ENCODE measurements around the gene ACKR4.

Gene ACKR4

DNA sequence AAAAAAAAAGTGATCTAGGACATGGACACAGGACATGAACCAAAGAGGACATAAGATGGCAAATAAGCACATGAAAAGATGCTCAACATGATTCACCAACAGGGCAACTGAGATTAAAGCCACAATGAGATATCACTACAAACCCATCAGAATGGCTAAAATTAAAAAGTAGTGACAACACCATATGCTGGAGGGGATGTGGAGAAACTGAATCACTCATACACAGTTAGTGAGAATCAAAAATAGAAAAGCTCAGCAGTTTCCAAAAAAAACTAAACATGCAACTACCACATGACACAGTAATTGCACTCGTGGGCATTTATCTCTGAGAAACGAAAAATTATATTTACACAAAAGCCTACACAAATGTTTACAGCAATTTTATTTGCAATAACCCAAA is 27.9 kb upstream of the ACKR4 start:
- H3K4me3 ChIP-seq (ENCODE audit: low read depth, low read length), result no peak overlapping the region
- in situ Hi-C loops (cut with HindIII; ENCODE audit: low sequenced_read_pairs), result no loop called here
- TF ChIP-seq, protein P1, sequence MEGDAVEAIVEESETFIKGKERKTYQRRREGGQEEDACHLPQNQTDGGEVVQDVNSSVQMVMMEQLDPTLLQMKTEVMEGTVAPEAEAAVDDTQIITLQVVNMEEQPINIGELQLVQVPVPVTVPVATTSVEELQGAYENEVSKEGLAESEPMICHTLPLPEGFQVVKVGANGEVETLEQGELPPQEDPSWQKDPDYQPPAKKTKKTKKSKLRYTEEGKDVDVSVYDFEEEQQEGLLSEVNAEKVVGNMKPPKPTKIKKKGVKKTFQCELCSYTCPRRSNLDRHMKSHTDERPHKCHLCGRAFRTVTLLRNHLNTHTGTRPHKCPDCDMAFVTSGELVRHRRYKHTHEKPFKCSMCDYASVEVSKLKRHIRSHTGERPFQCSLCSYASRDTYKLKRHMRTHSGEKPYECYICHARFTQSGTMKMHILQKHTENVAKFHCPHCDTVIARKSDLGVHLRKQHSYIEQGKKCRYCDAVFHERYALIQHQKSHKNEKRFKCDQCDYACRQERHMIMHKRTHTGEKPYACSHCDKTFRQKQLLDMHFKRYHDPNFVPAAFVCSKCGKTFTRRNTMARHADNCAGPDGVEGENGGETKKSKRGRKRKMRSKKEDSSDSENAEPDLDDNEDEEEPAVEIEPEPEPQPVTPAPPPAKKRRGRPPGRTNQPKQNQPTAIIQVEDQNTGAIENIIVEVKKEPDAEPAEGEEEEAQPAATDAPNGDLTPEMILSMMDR (IDR thresholded peaks at IDR 0.05; ENCODE audit: low read depth, low read length), result no peak
- DNase-seq (ENCODE audit: low read depth, low spot score), result no peak

DNA sequence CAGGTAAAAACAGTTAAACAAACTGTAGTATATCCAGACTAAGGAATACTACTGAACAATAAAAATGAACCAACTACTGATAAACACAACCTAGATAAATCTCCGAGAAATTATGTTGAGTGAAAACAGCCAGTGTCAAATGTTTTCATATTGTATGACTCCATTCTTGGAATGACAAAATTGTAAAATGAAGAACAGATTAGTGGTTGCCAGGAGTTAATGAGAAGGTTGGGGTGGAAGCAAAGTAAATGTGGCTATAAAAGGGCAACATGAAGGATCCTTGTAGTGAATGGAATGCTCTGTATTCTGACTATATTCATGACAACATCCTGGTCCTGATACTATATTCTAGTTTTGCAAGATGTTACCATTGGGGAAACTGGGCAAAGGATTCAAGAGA is 27.5 kb upstream of the ACKR4 start:
- no peak overlapping the region for H3K4me3 ChIP-seq (ENCODE audit: low read depth, low read length)
- TF ChIP-seq, protein P1 (IDR thresholded peaks at IDR 0.05; ENCODE audit: low read depth, low read length), result no peak
- in situ Hi-C loops (cut with HindIII; ENCODE audit: low sequenced_read_pairs), result no loop called here
- no peak for DNase-seq (ENCODE audit: low read depth, low spot score)

DNA sequence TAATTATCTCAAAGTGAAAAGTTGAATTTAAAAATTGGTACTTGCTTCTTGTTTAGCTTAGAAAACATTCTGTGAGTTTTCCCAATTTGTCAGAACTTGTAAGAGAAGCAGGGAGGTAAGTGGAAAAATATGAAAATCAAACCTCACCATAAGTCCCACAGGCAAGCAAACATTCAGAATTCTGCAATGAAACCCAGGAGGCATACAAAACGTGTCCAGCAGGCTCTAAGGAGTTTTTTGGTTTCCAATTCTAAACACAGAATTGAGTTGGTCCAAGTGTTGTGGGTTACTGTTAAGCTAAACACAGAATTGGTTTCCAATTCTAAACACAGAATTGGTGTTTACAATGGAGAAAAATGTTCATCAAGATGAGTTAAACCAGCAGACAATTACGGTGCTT is 27.1 kb upstream of the ACKR4 start:
- TF ChIP-seq, protein P1 (IDR thresholded peaks at IDR 0.05; ENCODE audit: low read depth, low read length), result no peak
- in situ Hi-C loops (cut with HindIII; ENCODE audit: low sequenced_read_pairs), result no loop called here
- DNase-seq (ENCODE audit: low read depth, low spot score), result no peak
- no peak overlapping the region for H3K4me3 ChIP-seq (ENCODE audit: low read depth, low read length)

DNA sequence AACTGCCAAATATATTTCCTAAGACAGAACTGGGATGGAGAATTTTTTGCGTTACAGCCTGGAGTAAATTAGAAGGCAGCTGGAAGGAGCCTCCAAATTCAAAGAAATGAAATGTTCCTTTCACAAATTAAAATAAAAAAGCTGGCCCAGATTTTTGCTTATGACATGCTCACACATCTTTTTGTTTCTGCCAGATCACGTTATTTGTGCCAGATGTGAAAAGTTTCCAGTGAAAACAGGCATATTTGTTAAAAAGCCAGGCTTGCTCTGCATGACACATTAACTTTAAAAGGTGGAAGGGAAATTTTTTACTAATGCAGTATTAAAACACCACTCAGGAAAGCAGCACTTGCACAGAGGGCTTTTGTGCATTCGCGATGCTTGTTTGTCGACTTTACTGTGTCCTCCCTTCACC is 23.3 kb upstream of the ACKR4 start:
- H3K4me3 ChIP-seq (ENCODE audit: low read depth, low read length), result no peak overlapping the region
- in situ Hi-C loops (cut with HindIII; ENCODE audit: low sequenced_read_pairs), result no loop called here
- DNase-seq (ENCODE audit: low read depth, low spot score), result no peak
- TF ChIP-seq, protein P1 (IDR thresholded peaks at IDR 0.05; ENCODE audit: low read depth, low read length), result no peak

DNA sequence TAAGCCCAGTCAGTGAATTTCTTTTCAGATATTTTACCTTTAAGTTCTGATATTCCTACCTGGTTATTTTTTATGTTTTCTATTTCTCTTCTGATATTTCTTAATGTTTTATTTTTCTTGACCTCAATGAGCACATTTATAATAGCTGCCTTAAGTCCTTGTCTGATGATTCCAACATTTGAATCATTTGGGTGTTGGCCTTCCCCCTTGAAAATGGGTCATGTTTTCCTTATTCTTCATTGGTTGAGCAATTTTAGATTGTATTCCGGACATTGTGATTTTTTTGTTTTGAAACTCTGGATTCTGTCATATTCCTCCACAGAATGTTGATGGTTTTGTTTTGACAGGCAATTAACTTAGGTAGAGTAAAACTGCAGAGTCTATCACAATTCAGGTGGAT is 9.7 kb upstream of the ACKR4 start:
- DNase-seq (ENCODE audit: low read depth, low spot score), result no peak
- in situ Hi-C loops (cut with HindIII; ENCODE audit: low sequenced_read_pairs), result no loop called here
- H3K4me3 ChIP-seq (ENCODE audit: low read depth, low read length), result no peak overlapping the region
- TF ChIP-seq, protein P1 (IDR thresholded peaks at IDR 0.05; ENCODE audit: low read depth, low read length), result no peak

DNA sequence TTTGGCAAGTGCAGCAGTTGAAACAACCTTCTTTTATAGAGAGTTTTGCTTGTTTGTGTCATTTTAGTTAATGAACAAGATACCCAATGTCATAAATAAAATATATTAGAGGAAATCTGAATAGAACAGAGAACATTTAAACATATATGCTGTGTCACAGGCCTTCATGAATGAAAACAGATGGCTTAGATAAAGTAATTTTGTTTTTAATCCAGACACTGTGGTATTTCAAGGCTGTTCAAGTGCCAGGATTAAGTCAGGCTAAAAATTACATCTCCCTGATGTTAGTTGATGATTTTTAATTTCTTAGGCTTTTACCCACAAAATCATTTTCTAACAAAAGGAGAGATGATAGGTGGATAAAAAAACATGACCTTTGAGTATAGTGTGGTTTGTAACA is 4.9 kb upstream of the ACKR4 start:
- in situ Hi-C loops (cut with HindIII; ENCODE audit: low sequenced_read_pairs), result no loop called here
- no peak for DNase-seq (ENCODE audit: low read depth, low spot score)

More for the DNA sequence above, 4.9 kb upstream of the ACKR4 start:
- H3K4me3 ChIP-seq (ENCODE audit: low read depth, low read length), result no peak overlapping the region
- TF ChIP-seq, protein P1 (IDR thresholded peaks at IDR 0.05; ENCODE audit: low read depth, low read length), result no peak

All from astrocyte of the spinal cord (primary cell).